CD4-positive, alpha-beta T cell (primary cell): ENCODE results near the gene FHOD3. TPM values are rescaled to one million over a fixed set of nuclear protein-coding genes. Genes with fewer than 3 reads are reported as not detected.

Experiments used
- ATAC-seq: fragments of 200-7000 bp; cut with Tn5 transposase; one replicate; pipeline ENCODE4 v1.10.0; 2022; ENCODE audit warnings: mild to moderate bottlenecking; ENCODE audit not compliant: poor library complexity
- CTCF ChIA-PET: fragments of 350-600 bp; sonication (Branson Sonifier 250); formaldehyde crosslinking; loops from one replicate; lab custom pipeline; 2021; ENCODE audit warnings: antibody characterized with exemption, inconsistent platforms; lab: Charles Lee
- POLR2A ChIA-PET: fragments of 350-600 bp; sonication (Branson Sonifier 250); formaldehyde crosslinking; loops from one replicate; lab custom pipeline; 2021; ENCODE audit warnings: antibody characterized with exemption, inconsistent platforms; lab: Charles Lee
- DNase-seq, 14 experiments: peaks; one replicate each; pipeline ENCODE4 v3.0.0-alpha.2; 2013 to 2020; ENCODE audit warnings: mixed read lengths in 2 of 14
- H3K27ac ChIP-seq, 2 donors: one replicate each; pipeline versions ENCODE4 v1.5.1 to v1.7.0; 2013; ENCODE audit warnings: low read length in 2 of 2, low read depth in 1 of 2, mild to moderate bottlenecking in 1 of 2
- H3K27me3 ChIP-seq, 2 experiments: 1 replicate in 1 of 2; 2 replicates in 1 of 2; pipeline versions ENCODE4 v1.6.1 to v1.7.0; 2013; ENCODE audit warnings: low read length in 2 of 2, control low read depth in 1 of 2, mild to moderate bottlenecking in 1 of 2, moderate library complexity in 1 of 2; ENCODE audit not compliant: insufficient read depth in 2 of 2, control insufficient read depth in 1 of 2
- H3K36me3 ChIP-seq: one replicate; pipeline ENCODE4 v1.6.1; 2013; ENCODE audit warnings: low read length, control low read depth; ENCODE audit not compliant: insufficient read depth
- H3K4me1 ChIP-seq: one replicate; pipeline ENCODE4 v1.6.1; 2013; ENCODE audit warnings: low read length, control low read depth; ENCODE audit not compliant: insufficient read depth
- H3K4me3 ChIP-seq: one replicate; pipeline ENCODE4 v1.5.1; 2013; ENCODE audit warnings: mild to moderate bottlenecking, low read length, moderate library complexity
- H3K9me3 ChIP-seq, 2 experiments: 1 replicate in 1 of 2; 2 replicates in 1 of 2; pipeline versions ENCODE4 v1.6.1 to v1.7.0; 2013; ENCODE audit warnings: low read length in 2 of 2, mild to moderate bottlenecking in 2 of 2, control low read depth in 1 of 2, moderate library complexity in 1 of 2; ENCODE audit not compliant: control insufficient read depth in 1 of 2, insufficient read depth in 1 of 2
- H3K27ac Mint-ChIP-seq: one replicate; pipeline ENCODE4 v1.8.0; 2020; ENCODE audit warnings: mixed read lengths
- H3K27me3 Mint-ChIP-seq: one replicate; pipeline ENCODE4 v1.8.0; 2021; ENCODE audit warnings: mixed read lengths
- H3K36me3 Mint-ChIP-seq: one replicate; pipeline ENCODE4 v1.8.0; 2021; ENCODE audit warnings: low read depth, mixed read lengths
- H3K4me1 Mint-ChIP-seq: one replicate; pipeline ENCODE4 v1.8.0; 2021; ENCODE audit warnings: low read depth, mixed read lengths
- H3K4me3 Mint-ChIP-seq: one replicate; pipeline ENCODE4 v1.8.0; 2020; ENCODE audit warnings: mild to moderate bottlenecking, mixed read lengths
- H3K9me3 Mint-ChIP-seq: one replicate; pipeline ENCODE4 v1.8.0; 2020; ENCODE audit warnings: mixed read lengths
- intact Hi-C, 2 experiments: fragments of 100-400 bp; cut with DNase I in 1 of 2; cut with micrococcal nuclease in 1 of 2; formaldehyde crosslinking; loops; one replicate each; pipeline versions ENCODE4 v1.15.1 to v1.9.0; 2023 to 2025; cut with DNase I, micrococcal nuclease
- total RNA-seq, 174 experiments: library from RNA in 2 of 174; stranded (reverse) in 2 of 174; gene quantifications; one replicate each; pipeline ENCODE4 v1.2.3 and lab custom pipeline; 2021 to 2026
- TF ChIP-seq, protein P1 (sequence below): fragments of 200-600 bp; IDR thresholded peaks from one replicate; pipeline ENCODE4 v1.8.0; 2022; ENCODE audit warnings: antibody characterized with exemption, mild to moderate bottlenecking

Gene FHOD3
- total RNA-seq, 2 experiments from 2014 or later, result not detected

DNA sequence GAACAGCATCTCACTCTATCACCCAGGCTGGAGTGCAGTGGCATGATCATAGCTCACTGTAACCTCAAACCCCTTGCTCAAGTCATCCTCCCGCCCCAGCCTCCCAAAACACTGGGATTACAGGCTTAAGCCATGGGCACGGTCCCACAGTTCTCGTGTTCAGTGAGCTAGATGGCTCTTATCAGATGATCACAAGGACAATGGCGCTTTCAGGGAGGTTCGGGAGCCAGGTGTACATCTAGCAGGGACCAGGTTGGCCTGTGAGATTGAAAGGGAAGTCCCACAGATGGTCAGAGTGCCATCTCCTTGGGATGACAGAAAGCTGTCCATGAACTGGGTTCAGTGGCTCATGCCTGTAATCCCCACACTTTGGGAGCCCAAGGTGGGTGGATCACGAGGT, 14.1 kb upstream of the FHOD3 start:
- Histone ChIP-seq H3K27ac (no peak overlapping the region), H3K9me3 (no peaks in the 10 kb centered on the region), H3K4me1 (no peaks in the 10 kb centered on the region), H3K4me3 (no peak overlapping the region), H3K27me3 (peaks cover 7 to 19% of the 10 kb centered on the region in 2 experiments), H3K36me3 (no peaks in the 10 kb centered on the region)
- TF ChIP-seq, protein P1, sequence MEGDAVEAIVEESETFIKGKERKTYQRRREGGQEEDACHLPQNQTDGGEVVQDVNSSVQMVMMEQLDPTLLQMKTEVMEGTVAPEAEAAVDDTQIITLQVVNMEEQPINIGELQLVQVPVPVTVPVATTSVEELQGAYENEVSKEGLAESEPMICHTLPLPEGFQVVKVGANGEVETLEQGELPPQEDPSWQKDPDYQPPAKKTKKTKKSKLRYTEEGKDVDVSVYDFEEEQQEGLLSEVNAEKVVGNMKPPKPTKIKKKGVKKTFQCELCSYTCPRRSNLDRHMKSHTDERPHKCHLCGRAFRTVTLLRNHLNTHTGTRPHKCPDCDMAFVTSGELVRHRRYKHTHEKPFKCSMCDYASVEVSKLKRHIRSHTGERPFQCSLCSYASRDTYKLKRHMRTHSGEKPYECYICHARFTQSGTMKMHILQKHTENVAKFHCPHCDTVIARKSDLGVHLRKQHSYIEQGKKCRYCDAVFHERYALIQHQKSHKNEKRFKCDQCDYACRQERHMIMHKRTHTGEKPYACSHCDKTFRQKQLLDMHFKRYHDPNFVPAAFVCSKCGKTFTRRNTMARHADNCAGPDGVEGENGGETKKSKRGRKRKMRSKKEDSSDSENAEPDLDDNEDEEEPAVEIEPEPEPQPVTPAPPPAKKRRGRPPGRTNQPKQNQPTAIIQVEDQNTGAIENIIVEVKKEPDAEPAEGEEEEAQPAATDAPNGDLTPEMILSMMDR, result no peak
- H3K27ac Mint-ChIP-seq, result no peak overlapping the region
- no peaks in the 10 kb centered on the region for H3K9me3 Mint-ChIP-seq
- ATAC-seq (no peak), DNase-seq (no peak)
- POLR2A ChIA-PET, result no interaction called here
- intact Hi-C loops, result loop anchor here in 1 of 2 experiments (5.0 to 10.0 kb wide), 3 partner anchors 689 to 899 kb away; no protein-coding TSS in a partner anchor
- H3K4me1 Mint-ChIP-seq, result no peaks in the 10 kb centered on the region
- H3K27me3 Mint-ChIP-seq, result peaks cover 15% of the 10 kb centered on the region
- CTCF ChIA-PET, result interaction anchor here (0.6 to 2.9 kb wide), 5 partner anchors 11 to 527 kb away, joined by 3 to 25 read pairs (median 3); no protein-coding TSS in a partner anchor
- H3K4me3 Mint-ChIP-seq, result no peak overlapping the region
- H3K36me3 Mint-ChIP-seq, result no peaks in the 10 kb centered on the region

DNA sequence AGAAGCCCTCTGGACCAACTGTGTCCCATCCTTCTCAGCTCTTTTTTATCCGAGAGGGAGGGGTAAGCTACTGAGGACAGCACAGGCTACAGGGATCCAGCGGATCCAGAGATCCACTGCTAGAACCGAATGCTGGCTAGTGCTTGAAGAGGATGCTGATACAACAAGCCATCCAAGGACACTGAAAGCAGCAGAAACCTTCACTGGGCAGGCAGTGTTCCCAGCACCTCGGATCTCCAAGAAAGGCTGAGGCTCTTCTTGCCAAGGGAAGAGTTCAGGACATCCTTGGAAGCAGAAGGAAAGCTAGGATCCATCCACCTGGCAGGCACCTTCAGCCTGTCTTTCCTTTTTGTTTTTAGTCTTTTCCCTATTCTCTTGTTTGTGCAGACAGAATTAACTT, 13.2 kb upstream of the FHOD3 start:
- no peak overlapping the region for H3K27ac Mint-ChIP-seq
- H3K9me3 Mint-ChIP-seq, result no peaks in the 10 kb centered on the region
- no peaks in the 10 kb centered on the region for H3K36me3 Mint-ChIP-seq
- H3K27me3 Mint-ChIP-seq, result peaks cover 23% of the 10 kb centered on the region
- TF ChIP-seq, protein P1, result no peak
- Histone ChIP-seq H3K27me3 (peaks cover 7 to 14% of the 10 kb centered on the region in 2 experiments), H3K4me1 (no peaks in the 10 kb centered on the region), H3K4me3 (no peak overlapping the region), H3K36me3 (no peaks in the 10 kb centered on the region), H3K9me3 (no peaks in the 10 kb centered on the region), H3K27ac (no peak overlapping the region)
- intact Hi-C loops, result loop anchor here (1.0 to 10.0 kb wide), 7 partner anchors 188 to 899 kb away; no protein-coding TSS in a partner anchor
- ATAC-seq, result no peak
- ChIA-PET POLR2A (interaction anchor here (1.2 kb wide), 1 partner anchor 267 kb away, joined by 4 read pairs; no protein-coding TSS in a partner anchor), CTCF (interaction anchor here (0.7 to 2.9 kb wide), 9 partner anchors 12 to 528 kb away, joined by 3 to 25 read pairs (median 4); partner anchors contain the start of gene RPRD1A)
- H3K4me3 Mint-ChIP-seq, result no peak overlapping the region
- DNase-seq, result no peak
- no peaks in the 10 kb centered on the region for H3K4me1 Mint-ChIP-seq

DNA sequence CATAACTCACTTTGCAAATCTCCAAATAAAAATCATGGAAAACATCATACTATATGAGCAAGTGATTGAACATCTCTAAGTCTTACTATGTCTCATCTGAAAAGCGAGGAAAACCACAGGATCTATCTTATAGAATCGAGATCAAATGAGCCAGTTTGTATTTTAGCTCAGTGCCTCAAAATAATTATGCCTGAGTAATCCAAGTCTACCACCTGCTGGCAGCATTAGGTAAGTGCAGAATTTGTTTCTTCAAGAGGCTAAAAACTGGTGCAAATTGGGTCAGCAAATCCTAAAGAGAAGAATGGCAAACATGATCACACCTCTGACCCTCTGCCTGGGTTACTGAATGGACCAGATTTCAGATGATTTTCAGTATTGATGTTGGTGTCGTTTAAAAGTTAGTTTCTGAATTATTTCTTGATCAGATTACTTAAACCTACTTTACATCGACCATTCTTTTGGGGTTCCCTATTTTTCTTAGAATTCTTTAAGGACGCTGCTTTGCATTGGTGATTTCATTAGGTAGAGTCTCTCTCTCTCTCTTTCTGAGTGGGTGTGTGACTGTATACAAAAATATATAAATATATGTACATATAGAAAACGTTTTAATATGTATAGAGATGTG, 12.7 kb upstream of the FHOD3 start:
- peaks cover 25% of the 10 kb centered on the region for H3K27me3 Mint-ChIP-seq

More for the DNA sequence above, 12.7 kb upstream of the FHOD3 start:
- no peak overlapping the region for H3K4me3 Mint-ChIP-seq
- peaks cover 7 to 20% of the 10 kb centered on the region in 2 experiments for H3K27me3 ChIP-seq
- TF ChIP-seq, protein P1, result peak; percentile 87
- peak in 10 of 14 experiments; percentile 12 to 79 (median 36) for DNase-seq
- no peak overlapping the region for H3K27ac ChIP-seq
- CTCF ChIA-PET, result interaction anchor here (0.7 to 2.9 kb wide), 9 partner anchors 13 to 528 kb away, joined by 3 to 25 read pairs (median 4); partner anchors contain the start of gene RPRD1A
- POLR2A ChIA-PET, result interaction anchor here (1.2 kb wide), 1 partner anchor 267 kb away, joined by 4 read pairs; no protein-coding TSS in a partner anchor
- H3K36me3 Mint-ChIP-seq, result no peaks in the 10 kb centered on the region
- H3K4me3 ChIP-seq, result no peak overlapping the region
- ATAC-seq, result peak; percentile 59
- no peak overlapping the region for H3K27ac Mint-ChIP-seq
- H3K9me3 Mint-ChIP-seq, result no peaks in the 10 kb centered on the region
- H3K4me1 ChIP-seq, result no peaks in the 10 kb centered on the region
- no peaks in the 10 kb centered on the region for H3K36me3 ChIP-seq
- H3K9me3 ChIP-seq, result no peaks in the 10 kb centered on the region
- H3K4me1 Mint-ChIP-seq, result no peaks in the 10 kb centered on the region
- intact Hi-C loops, result loop anchor here (1.0 to 10.0 kb wide), 7 partner anchors 188 to 900 kb away; no protein-coding TSS in a partner anchor
